Left lung (tissue), 10 donors: ENCODE data around the gene RILP. TPM values are rescaled to one million over a fixed set of nuclear protein-coding genes. Genes with fewer than 3 reads are reported as not detected.

Experiments
- ATAC-seq: fragments of 200-7000 bp; cut with Tn5 transposase; one replicate; pipeline ENCODE4 v1.9.1; 2020; ENCODE audit warnings: moderate library complexity
- DNase-seq, 4 donors: peaks; one replicate each; pipeline ENCODE4 v3.0.0-alpha.2; 2013 to 2020
- H3K27ac ChIP-seq, 2 donors: fragments of 200-600 bp; sonication (generic) in 1 of 2; one replicate each; pipeline versions ENCODE4 v1.5.0 to v1.8.0; 2020 to 2021
- H3K27me3 ChIP-seq, 2 donors: fragments of 200-600 bp; sonication (generic) in 1 of 2; one replicate each; pipeline versions ENCODE4 v1.5.0 to v1.8.0; 2020 to 2021
- H3K36me3 ChIP-seq, 2 donors: fragments of 200-600 bp; sonication (generic) in 1 of 2; one replicate each; pipeline versions ENCODE4 v1.5.0 to v1.8.0; 2020 to 2021
- H3K4me1 ChIP-seq, 2 donors: fragments of 200-600 bp; one replicate each; pipeline ENCODE4 v1.8.0; 2021
- H3K4me3 ChIP-seq, 2 donors: fragments of 200-600 bp; sonication (generic) in 1 of 2; one replicate each; pipeline versions ENCODE4 v1.5.0 to v1.8.0; 2020 to 2021; ENCODE audit warnings: mild to moderate bottlenecking in 1 of 2
- H3K9me3 ChIP-seq, 2 donors: fragments of 200-600 bp; sonication (generic) in 1 of 2; one replicate each; pipeline versions ENCODE4 v1.5.0 to v1.8.0; 2020 to 2021
- CTCF ChIP-seq, 2 donors: fragments of 200-600 bp; sonication (generic) in 1 of 2; IDR thresholded peaks; one replicate each; pipeline versions ENCODE4 v1.5.0 to v1.8.0; 2021; ENCODE audit warnings: antibody characterized with exemption in 2 of 2
- intact Hi-C, 2 donors: fragments of 100-400 bp; cut with DNase I; formaldehyde crosslinking; loops; one replicate each; pipeline versions ENCODE4 v1.11.2 to v1.14.2; 2022
- polyA plus RNA-seq, 6 donors: library from polyadenylated mRNA; unstranded; fragments of 120-200 nt; gene quantifications; one replicate each; pipeline ENCODE4 v1.2.1, GENCODE V29; 2013; ENCODE audit not compliant: insufficient read length in 6 of 6
- total RNA-seq, 2 donors: library from RNA; stranded (reverse); fragmentation: NEBNext Ultra II Directional; extraction: Animal tissue kit (Norgen Biotek cat#: 25700); gene quantifications; one replicate each; pipeline ENCODE4 v1.2.1, GENCODE V29; 2021
- donor health status: DM: no; HTN: yes; CAD: no.
- donor health status: DM: no; HTN: no; CAD: no.

The RILP gene
- total and polyA plus RNA-seq, 8 donors = 6.3 to 34.7 (median 7.7) TPM

GRCh38 chr17:1648173-1648962, 1.3 kb downstream of the RILP start:
- ATAC-seq = peak; percentile 18
- Histone ChIP-seq H3K9me3 (no peaks in the 10 kb centered on the region), H3K4me3 (peak overlapping the region; percentile 32 to 70), H3K27me3 (no peaks in the 10 kb centered on the region), H3K36me3 (peaks cover 0 to 33% of the 10 kb centered on the region in 2 donors), H3K27ac (peak overlapping the region; percentile 83 to 98), H3K4me1 (peaks cover 36 to 71% of the 10 kb centered on the region in 2 donors)
- intact Hi-C loops = no loop called here
- DNase-seq = peak in 3 of 4 donors; percentile 54 to 100 (median 74)
- TF ChIP-seq CTCF (IDR thresholded peaks at IDR 0.05) = no peak

DNA sequence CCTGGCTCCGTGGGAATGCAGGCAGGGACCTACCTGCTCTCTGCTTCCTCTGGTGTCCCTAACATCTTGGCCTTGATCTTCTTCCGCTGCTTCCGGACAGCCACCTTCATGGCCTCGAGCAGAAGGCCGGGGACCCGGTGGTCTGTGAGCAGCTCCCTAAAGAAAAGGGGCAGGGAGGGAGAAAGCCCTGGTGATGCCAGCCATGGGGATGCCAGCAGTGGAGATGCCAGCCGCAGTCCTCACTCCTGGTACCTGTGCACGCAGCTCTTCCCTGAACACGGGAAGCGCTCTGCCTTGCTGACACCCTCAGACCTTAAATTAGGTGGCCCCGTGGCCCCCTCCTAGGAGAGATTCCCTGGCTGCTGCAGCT, 1.9 kb downstream of the RILP start:
- Histone ChIP-seq H3K27ac (peak overlapping the region; percentile 83 to 98), H3K4me3 (peak overlapping the region in 1 of 2 donors; percentile 70), H3K4me1 (peaks cover 36 to 73% of the 10 kb centered on the region in 2 donors), H3K27me3 (no peaks in the 10 kb centered on the region), H3K9me3 (no peaks in the 10 kb centered on the region), H3K36me3 (peaks cover 0 to 28% of the 10 kb centered on the region in 2 donors)
- no peak for TF ChIP-seq CTCF (IDR thresholded peaks at IDR 0.05)
- ATAC-seq (no peak), DNase-seq (peak in 1 of 4 donors; percentile 73)
- intact Hi-C loops = no loop called here

DNA sequence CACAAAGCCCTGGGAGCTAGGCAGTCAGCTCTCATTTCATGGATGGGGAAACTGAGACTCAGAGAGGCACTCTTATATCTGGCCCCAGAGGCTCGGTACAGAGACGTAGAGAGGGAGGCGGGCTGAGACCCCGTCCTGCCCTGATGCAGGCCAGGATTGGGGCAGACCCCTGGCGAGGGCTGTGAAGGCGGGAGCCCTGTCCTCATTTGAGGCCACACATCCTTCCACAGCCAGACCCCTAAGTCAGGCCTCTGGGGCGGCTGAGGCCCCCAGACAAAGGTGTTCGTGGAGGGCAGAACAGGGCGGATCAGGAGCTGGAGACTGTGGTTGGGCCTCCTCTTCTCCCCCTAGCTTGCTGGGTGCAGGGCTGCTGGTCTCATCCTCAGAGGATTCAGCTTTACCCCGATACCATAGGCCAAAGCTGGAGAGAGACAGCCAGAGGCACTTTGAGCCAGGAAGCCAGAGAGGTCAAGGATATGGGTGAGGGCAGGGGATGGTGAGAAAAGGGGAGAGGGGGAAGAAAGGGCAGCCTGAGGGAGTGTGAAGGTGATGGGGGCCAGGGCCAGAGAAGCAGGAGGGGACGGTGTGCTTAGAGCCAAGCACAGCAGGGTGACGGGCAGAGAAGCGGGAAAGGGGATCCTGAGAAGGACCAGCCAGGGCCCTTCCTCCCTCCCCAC, 3.3 kb downstream of the RILP start:
- DNase-seq (peak in 1 of 4 donors; percentile 76), ATAC-seq (no peak)
- Histone ChIP-seq H3K27me3 (no peaks in the 10 kb centered on the region), H3K36me3 (peaks cover 0 to 13% of the 10 kb centered on the region in 2 donors), H3K4me1 (peaks cover 36 to 78% of the 10 kb centered on the region in 2 donors), H3K27ac (peak overlapping the region; percentile 83 to 98), H3K9me3 (no peaks in the 10 kb centered on the region), H3K4me3 (peak overlapping the region in 1 of 2 donors; percentile 55)
- TF ChIP-seq CTCF (IDR thresholded peaks at IDR 0.05) = no peak
- intact Hi-C loops = no loop called here

DNA sequence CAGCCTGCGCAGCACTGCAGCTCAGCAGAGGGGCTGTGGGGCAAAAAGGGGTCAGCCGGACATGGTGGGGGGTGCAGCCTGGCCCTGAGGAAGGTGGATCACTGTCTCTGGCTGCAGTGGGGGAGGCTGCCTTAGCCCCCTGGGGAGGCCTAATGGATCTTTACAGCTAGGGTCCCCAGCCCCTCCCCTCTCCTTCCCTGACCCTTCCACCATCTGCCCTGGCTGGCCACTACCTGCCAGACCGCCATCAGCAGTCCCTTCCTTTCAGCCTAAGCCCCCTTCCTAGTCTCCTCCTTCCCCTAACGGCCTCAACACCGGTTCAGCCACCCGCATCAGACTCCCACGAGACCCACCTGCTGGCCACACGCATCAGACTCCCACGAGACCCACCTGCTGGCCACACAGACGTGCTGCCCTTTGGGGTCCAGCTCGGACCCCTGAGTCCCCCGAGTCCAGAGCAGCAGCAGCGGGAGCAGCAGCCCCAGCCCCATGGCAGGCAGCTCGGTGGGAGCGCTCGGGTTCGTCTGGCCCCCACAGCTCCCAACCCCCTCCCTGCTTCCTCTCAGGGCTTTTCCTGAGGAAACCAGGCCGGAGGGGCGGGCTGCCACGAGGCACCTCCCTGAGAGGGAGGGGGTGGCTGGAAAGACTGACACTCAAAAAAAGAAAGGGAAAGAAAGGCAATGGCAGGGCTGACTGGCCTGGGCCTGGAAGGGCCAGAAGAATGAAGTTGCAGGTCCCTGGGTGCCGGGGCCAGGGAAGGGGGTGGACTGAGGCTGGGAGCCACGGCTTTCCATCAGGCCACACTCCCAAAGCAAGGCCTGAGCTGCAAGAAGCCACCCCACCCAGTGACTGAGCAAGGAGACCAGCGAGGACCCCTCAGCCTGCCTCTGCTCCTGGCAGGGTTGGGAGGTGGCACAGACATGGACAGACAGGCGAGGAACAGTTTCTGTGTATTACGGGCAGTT, 4.2 kb downstream of the RILP start, which contains the start of gene SCARF1:
Gene SCARF1 (minus strand): TSS at position 526 of the 965 bp plus-strand sequence. CDS start 35 bp downstream, at position 491.
- Histone ChIP-seq H3K27ac (peak within 1 kb of the TSS; percentile 83 to 98), H3K27me3 (no peaks in the 10 kb centered on the region), H3K9me3 (no peaks in the 10 kb centered on the region), H3K4me3 (peak within 1 kb of the TSS; percentile 25 to 55), H3K4me1 (peaks cover 33 to 70% of the 10 kb centered on the region in 2 donors), H3K36me3 (peaks cover 0 to 5% of the 10 kb centered on the region in 2 donors)
- peak in 1 of 2 donors; percentile 11 for TF ChIP-seq CTCF (IDR thresholded peaks at IDR 0.05)
- intact Hi-C loops = no loop called here
- ATAC-seq (no peak), DNase-seq (peak in 2 of 4 donors; percentile 76 to 88)
